LNCaP clone FGC (cell line): ENCODE data around the gene DNA2.
A peak's percentile ranks its signal among the peaks of the same experiment; 100 is the strongest.

ENCODE experiments used
- DNase-seq: peaks from one replicate; pipeline ENCODE4 v3.0.0-alpha.2; 2011; ENCODE audit warnings: low read depth
- H3K4me3 ChIP-seq: 2 replicates; pipeline ENCODE4 v1.5.1; 2011; ENCODE audit warnings: mild to moderate bottlenecking, low read depth, low read length, control low read depth
- TF ChIP-seq, protein P1 (sequence below): IDR thresholded peaks from 2 replicates; pipeline ENCODE4 v1.5.1; 2012; ENCODE audit warnings: mild to moderate bottlenecking; ENCODE audit not compliant: control insufficient read depth, insufficient read depth; ENCODE audit errors: extremely low read depth

The DNA2 gene

DNA sequence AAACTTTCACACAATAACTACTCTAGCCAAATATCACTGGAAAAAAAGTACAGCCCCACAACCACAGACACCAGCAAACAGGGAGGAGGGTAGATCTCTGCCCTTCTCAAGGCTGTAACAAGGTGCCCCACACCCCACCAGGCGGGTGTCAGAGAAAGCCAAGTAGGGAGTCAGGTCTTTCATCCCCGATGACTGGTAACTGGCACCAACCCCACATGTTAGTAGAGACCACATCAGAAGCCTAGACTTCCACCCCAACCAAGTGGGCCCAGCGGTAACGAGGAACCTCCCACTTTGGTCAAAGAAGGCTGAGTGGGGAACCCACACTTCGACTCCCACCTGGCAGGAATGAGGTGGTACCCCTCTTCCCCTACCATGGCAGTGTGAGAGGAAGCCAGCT is 48.3 kb downstream of the DNA2 start:
- TF ChIP-seq, protein P1, sequence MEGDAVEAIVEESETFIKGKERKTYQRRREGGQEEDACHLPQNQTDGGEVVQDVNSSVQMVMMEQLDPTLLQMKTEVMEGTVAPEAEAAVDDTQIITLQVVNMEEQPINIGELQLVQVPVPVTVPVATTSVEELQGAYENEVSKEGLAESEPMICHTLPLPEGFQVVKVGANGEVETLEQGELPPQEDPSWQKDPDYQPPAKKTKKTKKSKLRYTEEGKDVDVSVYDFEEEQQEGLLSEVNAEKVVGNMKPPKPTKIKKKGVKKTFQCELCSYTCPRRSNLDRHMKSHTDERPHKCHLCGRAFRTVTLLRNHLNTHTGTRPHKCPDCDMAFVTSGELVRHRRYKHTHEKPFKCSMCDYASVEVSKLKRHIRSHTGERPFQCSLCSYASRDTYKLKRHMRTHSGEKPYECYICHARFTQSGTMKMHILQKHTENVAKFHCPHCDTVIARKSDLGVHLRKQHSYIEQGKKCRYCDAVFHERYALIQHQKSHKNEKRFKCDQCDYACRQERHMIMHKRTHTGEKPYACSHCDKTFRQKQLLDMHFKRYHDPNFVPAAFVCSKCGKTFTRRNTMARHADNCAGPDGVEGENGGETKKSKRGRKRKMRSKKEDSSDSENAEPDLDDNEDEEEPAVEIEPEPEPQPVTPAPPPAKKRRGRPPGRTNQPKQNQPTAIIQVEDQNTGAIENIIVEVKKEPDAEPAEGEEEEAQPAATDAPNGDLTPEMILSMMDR: no peak
- no peak overlapping the region for H3K4me3 ChIP-seq
- DNase-seq: no peak

DNA sequence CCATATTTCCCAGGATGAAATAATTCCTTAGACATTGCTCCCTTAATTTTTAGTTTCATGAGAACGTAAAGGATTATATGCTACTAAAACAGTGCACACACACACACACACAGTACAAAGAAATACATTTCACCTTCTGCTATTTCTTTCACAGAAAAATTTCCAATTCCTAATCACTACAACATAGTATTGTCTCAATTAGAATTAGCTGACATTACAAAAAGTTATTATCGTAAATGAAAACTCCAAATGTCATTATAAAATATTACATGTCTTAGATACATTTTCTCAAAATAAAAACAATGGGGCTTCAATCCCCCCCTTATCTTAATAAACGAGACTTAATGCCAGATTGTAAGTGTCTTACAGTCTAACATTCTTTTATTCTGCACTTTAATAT is 52.4 kb downstream of the DNA2 start:
- no peak overlapping the region for H3K4me3 ChIP-seq
- no peak for DNase-seq
- TF ChIP-seq, protein P1: no peak

DNA sequence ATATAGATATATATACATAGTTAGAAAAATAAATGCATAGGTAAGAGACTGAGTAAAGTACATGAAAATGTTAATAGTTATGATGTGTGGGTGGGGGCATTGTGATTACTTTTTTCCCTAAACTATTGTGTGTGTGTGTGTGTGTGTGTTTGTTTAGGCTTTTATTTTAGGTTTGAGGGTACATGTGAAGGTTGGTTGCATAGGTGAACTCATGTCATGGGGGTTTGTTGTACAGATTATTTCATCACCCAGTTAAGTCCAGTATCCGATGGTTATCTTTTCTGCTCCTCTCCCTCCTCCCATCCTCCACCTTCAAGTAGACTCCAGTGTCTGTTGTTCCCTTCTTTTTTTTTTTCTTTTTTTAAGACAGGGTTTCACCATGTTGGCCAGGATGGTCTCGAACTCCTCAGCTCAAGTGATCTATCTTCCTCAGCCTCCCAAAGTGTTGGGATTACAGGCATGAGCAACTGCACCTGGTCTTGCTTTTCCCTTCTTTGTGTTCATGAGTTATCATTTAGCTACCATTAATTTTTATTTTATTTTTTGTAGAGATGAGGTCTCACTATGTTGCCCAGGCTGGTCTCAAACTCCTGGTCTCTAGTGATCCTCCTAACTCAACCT is 62.8 kb downstream of the DNA2 start:
- DNase-seq: no peak
- no peak overlapping the region for H3K4me3 ChIP-seq
- TF ChIP-seq, protein P1: no peak

DNA sequence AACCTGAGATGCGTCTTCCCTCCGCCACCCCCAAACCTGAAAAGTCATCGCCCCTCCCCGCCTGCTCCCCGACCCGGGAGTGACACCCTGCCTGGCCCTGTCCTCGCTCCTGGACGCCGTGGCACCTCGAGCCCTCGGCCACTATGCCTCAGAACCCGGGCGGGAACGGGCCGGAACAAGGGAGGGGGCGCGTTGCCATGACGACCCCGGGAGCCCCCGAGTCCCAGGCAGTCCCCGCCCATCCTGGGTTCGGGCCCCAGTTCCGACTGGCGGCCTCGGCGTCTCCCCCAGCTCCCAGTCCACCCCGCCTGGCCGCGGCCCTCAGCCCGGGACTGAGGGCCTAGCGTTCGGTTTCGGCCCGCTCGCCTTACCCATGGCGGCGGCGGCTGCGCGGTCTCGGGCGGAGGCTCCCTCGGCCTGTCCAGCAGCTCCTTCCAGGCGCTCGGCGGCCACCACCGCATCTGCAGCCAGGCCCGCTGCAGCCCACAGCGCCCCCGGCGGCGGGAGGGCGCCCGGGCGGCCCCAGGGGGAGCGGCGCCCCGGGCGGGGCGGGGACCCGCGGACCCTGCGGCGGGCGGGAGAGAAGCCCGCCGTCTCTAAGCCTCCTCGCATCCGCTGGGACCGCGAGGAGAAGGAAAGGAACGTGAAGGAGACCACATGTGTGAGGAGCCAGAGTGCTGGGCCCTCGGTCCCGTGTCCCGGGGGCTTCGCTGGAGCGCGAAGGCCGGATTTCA is 64.8 kb downstream of the DNA2 start, which contains the start of gene RUFY2:
Gene RUFY2 (minus strand): TSS at position 463 of the 734 bp plus-strand sequence. CDS start 88 bp downstream, at position 375.
- TF ChIP-seq, protein P1: peak; percentile 90
- H3K4me3 ChIP-seq: peak within 1 kb of the TSS; percentile 98
- DNase-seq: peak; percentile 22

DNA sequence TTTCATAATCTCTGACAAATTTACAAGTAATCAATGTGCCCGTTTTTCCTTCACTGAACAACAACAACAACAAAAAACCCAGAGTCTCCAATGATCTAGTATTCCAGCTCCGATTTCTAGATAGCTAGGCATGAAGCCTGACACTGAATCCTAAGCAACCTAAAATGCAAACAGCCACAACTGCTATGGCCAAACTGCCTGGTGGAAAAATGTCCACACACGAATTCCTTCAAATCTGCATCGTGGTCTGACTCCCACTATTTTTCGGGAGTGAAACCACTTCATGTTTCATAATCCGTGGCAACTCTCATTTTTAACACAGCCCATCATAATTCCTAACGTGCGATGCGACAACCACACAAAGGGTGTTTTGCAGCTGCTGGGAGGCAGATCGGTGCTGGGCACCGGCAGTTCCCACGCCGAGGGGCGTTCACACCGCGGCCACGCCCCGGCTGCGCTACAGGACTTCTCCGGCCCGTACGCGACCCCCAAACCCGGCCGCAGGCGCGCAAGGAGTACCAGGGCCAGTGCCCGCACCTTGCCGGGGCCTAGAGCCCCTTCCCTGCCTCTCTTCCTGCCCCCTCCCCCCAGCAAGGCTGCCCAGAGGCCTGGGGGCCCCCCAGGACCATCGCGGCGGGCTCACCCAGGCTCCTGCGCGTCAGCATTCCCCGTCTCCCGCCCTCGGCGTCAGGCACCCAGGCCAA is 65.5 kb downstream of the DNA2 start:
- DNase-seq: no peak
- H3K4me3 ChIP-seq: peak overlapping the region; percentile 98
- TF ChIP-seq, protein P1: no peak

DNA sequence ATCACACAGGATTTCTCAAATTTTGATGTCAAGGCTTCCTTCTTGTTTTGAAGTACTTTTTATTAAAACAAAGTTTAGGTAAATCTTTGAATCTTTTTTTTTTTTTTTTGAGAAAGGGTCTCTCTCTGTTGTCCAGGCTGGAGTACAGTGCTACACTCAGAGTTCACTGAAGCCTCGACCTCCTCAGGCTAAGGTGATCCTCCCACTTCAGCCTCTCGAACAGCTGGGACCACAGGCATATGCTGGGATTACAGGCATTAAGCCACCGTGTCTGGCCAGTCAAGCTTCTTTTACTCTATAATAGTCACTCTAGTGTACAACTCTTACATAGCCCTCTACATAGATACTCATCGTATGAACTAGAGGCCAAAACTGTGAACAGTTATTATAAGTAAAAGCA is 68.1 kb downstream of the DNA2 start:
- no peak overlapping the region for H3K4me3 ChIP-seq

More for the DNA sequence above, 68.1 kb downstream of the DNA2 start:
- DNase-seq: no peak
- TF ChIP-seq, protein P1: no peak
